ENCODE results near the gene AP3S2.
A peak's percentile ranks its signal among the peaks of the same experiment; 100 is the strongest.

Gene AP3S2

GRCh38 chr15:89898614-89899294, 5.0 kb upstream of the AP3S2 start:
- Histone ChIP-seq H3K27me3 (ENCODE audit: low read length) (no peaks in the 10 kb centered on the region), H3K27ac (ENCODE audit: low read depth, low read length) (no peak overlapping the region), H3K9me2 (replicated peaks; ENCODE audit: insufficient read depth, low read length) (no peaks in the 10 kb centered on the region), H3K4me2 (ENCODE audit: low read depth, low read length, poor library complexity, severe bottlenecking) (no peak overlapping the region), H3K9ac (ENCODE audit: low read length) (no peak overlapping the region), H3F3A (ENCODE audit: insufficient read depth) (no peaks in the 10 kb centered on the region), H3K36me3 (ENCODE audit: low read length) (no peaks in the 10 kb centered on the region), H4K20me1 (ENCODE audit: low read depth, low read length) (no peaks in the 10 kb centered on the region), H3K79me2 (ENCODE audit: insufficient read depth, low read length) (no peaks in the 10 kb centered on the region), H3K4me3 (ENCODE audit: insufficient read depth, low read length, poor library complexity, severe bottlenecking) (no peak overlapping the region), H2AFZ (ENCODE audit: low read depth, low read length, severe bottlenecking) (no peak overlapping the region), H3K9me3 (ENCODE audit: insufficient read depth, low read length) (no peaks in the 10 kb centered on the region)
- no peak for TF ChIP-seq EZH2phosphoT487 (conservative IDR thresholded peaks at IDR 0.05; ENCODE audit: low read length)
- TF ChIP-seq CTCF (IDR thresholded peaks at IDR 0.05; ENCODE audit: insufficient read depth, low read length, poor library complexity, severe bottlenecking): peak; percentile 54

- H2AFZ ChIP-seq (ENCODE audit: low read depth, low read length, severe bottlenecking): no peak overlapping the region
These were observed 4.4 kb upstream of the AP3S2 start for GRCh38 chr15:89898146-89898545.

GRCh38 chr15:89893027-89893426, 767 bp downstream of the AP3S2 start:
- peak overlapping the region; percentile 99 for H3K4me2 ChIP-seq (ENCODE audit: low read depth, low read length, poor library complexity, severe bottlenecking)
- H3K27me3 ChIP-seq (ENCODE audit: low read length): no peaks in the 10 kb centered on the region
- H3K9ac ChIP-seq (ENCODE audit: low read length): peak overlapping the region; percentile 89
- no peaks in the 10 kb centered on the region for H3K9me2 ChIP-seq (replicated peaks; ENCODE audit: insufficient read depth, low read length)
- H2AFZ ChIP-seq (ENCODE audit: low read depth, low read length, severe bottlenecking): peak overlapping the region; percentile 98
- no peaks in the 10 kb centered on the region for H3K9me3 ChIP-seq (ENCODE audit: insufficient read depth, low read length)
- peaks cover 27% of the 10 kb centered on the region for H3K79me2 ChIP-seq (ENCODE audit: insufficient read depth, low read length)
- no peaks in the 10 kb centered on the region for H4K20me1 ChIP-seq (ENCODE audit: low read depth, low read length)
- peaks cover 8% of the 10 kb centered on the region for H3K36me3 ChIP-seq (ENCODE audit: low read length)
- TF ChIP-seq CTCF (IDR thresholded peaks at IDR 0.05; ENCODE audit: insufficient read depth, low read length, poor library complexity, severe bottlenecking): no peak
- no peak for TF ChIP-seq EZH2phosphoT487 (conservative IDR thresholded peaks at IDR 0.05; ENCODE audit: low read length)
- H3F3A ChIP-seq (ENCODE audit: insufficient read depth): 0 out of 2 replicates have a peak, but pooled peaks cover 4% of the 10 kb centered on the region
- peak overlapping the region; percentile 98 for H3K4me3 ChIP-seq (ENCODE audit: insufficient read depth, low read length, poor library complexity, severe bottlenecking)
- no peak overlapping the region for H3K27ac ChIP-seq (ENCODE audit: low read depth, low read length)

More at GRCh38 chr15:89898146-89898545, 4.4 kb upstream of the AP3S2 start:
- Histone ChIP-seq H3K9me3 (ENCODE audit: insufficient read depth, low read length) (no peaks in the 10 kb centered on the region), H3K27ac (ENCODE audit: low read depth, low read length) (no peak overlapping the region), H3K9me2 (replicated peaks; ENCODE audit: insufficient read depth, low read length) (no peaks in the 10 kb centered on the region), H3K36me3 (ENCODE audit: low read length) (no peaks in the 10 kb centered on the region), H3K9ac (ENCODE audit: low read length) (no peak overlapping the region), H3K4me3 (ENCODE audit: insufficient read depth, low read length, poor library complexity, severe bottlenecking) (no peak overlapping the region), H3F3A (ENCODE audit: insufficient read depth) (no peaks in the 10 kb centered on the region), H3K79me2 (ENCODE audit: insufficient read depth, low read length) (peaks cover 6% of the 10 kb centered on the region), H4K20me1 (ENCODE audit: low read depth, low read length) (no peaks in the 10 kb centered on the region), H3K4me2 (ENCODE audit: low read depth, low read length, poor library complexity, severe bottlenecking) (no peak overlapping the region), H3K27me3 (ENCODE audit: low read length) (no peaks in the 10 kb centered on the region)
- TF ChIP-seq EZH2phosphoT487 (conservative IDR thresholded peaks at IDR 0.05; ENCODE audit: low read length): no peak
- TF ChIP-seq CTCF (IDR thresholded peaks at IDR 0.05; ENCODE audit: insufficient read depth, low read length, poor library complexity, severe bottlenecking): no peak
